GM21360 (cell line): ENCODE results near the gene PRAMEF25.
"Not testable (repeated sequence)": the region's sequence is repeated elsewhere in the genome, so short reads cannot be mapped to it uniquely, and the experiment has no call there.

Experiments used
- ATAC-seq: cut with Tn5 transposase; IDR thresholded peaks from one replicate; pipeline ENCODE4 v1.9.1; 2021; ENCODE audit warnings: mild to moderate bottlenecking, moderate library complexity; ENCODE audit not compliant: unreplicated experiment

The PRAMEF25 gene

GRCh38 chr1:13070474-13070873, at the start of gene PRAMEF25:
Gene PRAMEF25, plus strand, starts transcription at chr1:13070774. Its CDS starts 2,920 bp downstream, at chr1:13073694.
- ATAC-seq = not testable (repeated sequence)

DNA sequence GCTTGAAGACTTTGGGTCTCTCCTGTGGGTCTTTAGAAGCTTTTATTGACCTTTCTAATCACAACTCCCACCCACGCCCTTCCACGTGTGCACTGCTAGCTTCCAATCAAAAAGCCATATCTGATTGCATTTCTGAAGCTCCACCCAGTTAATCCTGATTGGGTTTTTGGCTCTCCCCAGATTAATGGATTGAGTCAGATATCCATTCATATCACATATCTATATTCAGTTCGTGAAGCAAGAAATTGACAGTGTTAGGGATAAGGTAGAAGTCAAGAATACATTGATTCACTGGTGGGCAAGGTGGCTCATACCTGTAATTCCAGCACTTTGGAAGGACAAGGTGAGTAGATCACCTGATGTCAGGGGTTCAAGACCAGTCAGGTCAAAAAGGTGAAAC, 14.1 kb upstream of the PRAMEF25 start, which contains the start of gene PRAMEF27:
Gene PRAMEF27, minus strand, starts transcription at position 101 of the 400 bp plus-strand sequence. CDS start 2,916 bp downstream, outside the sequence.
- not testable (repeated sequence) for ATAC-seq

DNA sequence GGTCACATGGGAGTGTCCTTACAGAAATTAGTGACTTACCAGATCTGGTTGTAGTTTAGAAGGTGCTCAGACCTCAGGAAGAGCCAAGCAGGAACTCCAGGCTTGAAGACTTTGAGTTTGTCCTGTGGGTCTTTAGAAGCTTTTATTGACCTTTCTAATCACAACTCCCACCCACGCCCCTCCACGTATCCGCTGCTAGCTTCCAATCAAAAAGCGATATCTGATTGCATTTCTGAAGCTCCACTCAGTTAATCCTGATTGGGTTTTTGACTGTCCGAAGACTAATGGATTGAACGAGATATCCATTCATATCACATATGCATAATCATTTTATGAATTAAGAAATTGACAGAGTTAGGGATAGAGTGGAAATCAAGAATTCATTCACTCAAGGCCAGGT, 46.2 kb downstream of the PRAMEF25 start, which contains the start of gene HNRNPCL2:
Gene HNRNPCL2, minus strand, starts transcription at position 101 of the 400 bp plus-strand sequence. CDS start 454 bp downstream, outside the sequence.
- ATAC-seq = not testable (repeated sequence)
